GM12865 (cell line): ENCODE data around the gene MTHFR.

Source experiments
- DNase-seq: peaks from one replicate; pipeline ENCODE4 v3.0.0; 2010; ENCODE audit warnings: low read depth
- H3K4me3 ChIP-seq: 2 replicates; pipeline ENCODE4 v1.5.1; 2011; ENCODE audit warnings: mild to moderate bottlenecking, low read depth, low read length, control low read depth
- CTCF ChIP-seq: IDR thresholded peaks from 2 replicates; pipeline ENCODE4 v1.5.1; 2011; ENCODE audit warnings: low read length, control low read depth, low read depth, inconsistent platforms; ENCODE audit not compliant: insufficient read depth; ENCODE audit errors: missing control alignments

MTHFR gene

DNA sequence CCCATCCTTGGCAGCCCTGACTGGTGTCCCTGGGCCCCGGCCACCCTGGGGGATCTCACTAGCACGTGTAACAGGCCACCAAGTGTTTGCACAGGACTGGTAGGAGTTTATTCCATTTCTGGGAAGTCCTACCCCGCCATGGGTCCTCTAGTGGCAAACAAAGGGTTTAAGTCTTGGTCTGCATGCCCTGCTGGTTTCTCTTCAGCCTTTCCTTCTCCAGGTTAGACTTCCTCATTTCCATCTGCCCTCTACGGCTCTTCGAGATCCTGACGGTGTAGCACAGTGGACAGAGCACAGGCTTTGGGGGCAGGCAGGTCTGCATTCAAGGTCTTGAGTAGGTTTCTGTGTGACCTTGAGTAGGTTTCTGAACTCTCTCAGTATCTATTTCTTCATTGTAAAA is 67.0 kb downstream of the MTHFR start:
- no peak for DNase-seq
- no peak overlapping the region for H3K4me3 ChIP-seq
- TF ChIP-seq CTCF, result no peak

DNA sequence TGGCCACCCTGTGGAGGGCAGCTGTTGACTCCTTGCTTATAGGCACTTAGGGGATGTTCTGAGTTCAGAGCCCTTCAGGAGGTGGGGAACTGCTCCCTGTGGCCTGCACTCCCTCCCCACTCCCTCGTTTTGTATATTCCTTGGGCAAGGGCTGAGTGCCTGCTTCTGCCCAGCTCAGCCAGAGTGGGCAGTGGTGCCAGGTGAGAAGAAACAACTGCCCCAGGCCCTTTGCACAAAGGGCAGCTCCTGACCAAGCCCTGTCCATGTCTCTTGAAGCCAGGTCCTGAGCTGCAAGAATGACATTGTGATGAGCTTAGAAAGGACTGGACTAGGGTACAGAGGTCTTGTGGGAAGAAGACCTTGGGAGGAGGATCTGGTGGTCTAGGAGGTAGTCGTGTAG is 67.7 kb downstream of the MTHFR start:
- DNase-seq, result no peak
- no peak overlapping the region for H3K4me3 ChIP-seq
- TF ChIP-seq CTCF, result no peak

DNA sequence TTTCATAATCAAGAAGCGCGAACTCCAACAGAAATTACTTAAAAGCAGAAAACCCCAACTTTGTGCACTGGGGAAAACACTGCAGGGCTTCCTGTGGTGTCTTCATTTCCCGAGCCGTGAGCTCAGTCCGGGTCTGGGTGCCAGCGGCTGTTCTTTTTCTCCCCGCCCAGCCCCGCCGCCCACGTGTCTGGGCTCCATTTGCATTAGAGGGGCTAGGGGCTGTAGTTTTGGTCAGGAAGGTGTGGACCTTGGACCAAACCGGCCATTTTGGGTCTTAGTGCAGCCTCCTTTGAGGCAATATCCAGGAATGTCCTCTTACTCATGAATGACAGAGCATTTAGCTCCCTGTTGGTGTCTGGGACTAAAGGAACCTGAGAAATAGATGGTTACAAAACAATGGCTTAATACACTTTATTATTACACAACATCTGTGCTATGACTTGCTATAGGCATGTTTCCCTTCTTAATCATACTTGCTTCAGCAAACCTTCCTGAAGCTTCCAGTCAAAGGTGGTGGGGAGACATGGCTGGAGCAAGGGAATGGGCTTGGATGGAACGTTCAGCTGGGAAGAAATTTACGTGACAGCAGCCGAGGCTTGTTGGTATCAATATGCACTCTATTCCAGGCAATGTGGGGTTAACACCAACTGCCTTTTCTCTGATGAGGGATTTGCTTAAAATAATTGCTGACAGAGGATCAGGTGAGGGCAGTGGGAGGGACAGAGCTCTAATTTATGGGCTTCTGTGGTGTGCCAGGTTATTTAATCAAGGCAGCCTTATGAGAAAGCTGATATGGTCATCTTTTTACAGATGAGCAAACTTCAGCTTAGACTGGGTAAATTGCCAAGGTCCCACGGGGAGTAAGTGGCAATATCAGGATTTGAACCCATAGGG is 68.8 kb downstream of the MTHFR start:
- peak; percentile 58 for DNase-seq
- H3K4me3 ChIP-seq, result peak overlapping the region; percentile 82
- TF ChIP-seq CTCF, result no peak

DNA sequence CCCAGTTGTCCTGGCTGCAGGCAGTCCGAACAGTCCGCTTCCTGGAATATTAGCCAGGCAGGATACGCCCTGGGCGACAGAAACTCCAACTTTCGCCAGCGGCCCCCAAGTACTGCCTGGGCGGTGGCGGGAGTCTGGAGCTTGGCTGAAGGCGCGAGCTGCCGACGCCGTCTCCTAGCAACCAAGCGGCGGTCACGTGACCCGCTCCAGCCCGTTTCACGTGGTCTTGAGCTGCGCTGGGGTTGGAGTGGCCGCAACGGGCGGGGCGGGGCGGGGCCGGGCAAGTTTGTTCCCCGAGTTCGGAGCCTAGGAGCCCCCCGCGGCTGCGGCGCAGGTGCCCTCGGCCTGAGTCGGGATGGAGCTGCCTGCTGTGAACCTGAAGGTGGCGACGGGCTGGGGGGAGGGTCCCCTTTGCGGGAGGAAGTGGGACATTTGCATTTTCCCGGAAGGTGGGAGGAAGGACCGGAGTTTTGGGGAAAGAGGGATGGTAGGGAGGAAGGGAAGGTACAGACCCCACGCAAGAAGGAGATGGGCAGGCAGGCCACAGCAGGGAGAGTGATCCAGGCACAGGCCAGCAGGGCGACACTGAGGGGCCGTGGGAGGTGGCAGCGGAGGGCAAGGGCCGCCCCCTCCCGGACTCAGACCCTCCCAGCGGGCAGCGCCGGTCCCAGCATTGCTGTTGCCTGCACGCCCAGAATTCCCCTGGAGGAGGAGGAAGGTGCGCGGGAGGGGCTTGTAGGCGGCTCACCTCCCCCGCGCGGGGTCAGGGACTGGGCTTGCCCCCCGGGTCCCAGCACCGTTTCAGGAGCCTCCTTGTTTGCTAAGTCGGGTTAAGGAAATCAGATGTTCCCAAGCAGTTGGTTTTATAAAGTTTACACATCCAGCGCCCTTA is 69.7 kb downstream of the MTHFR start, which contains the start of gene AGTRAP:
TSS of gene AGTRAP (plus strand) at position 283 of the 892 bp plus-strand sequence. CDS start at position 356, 73 bp downstream.
- no peak for TF ChIP-seq CTCF
- peak; percentile 95 for DNase-seq
- H3K4me3 ChIP-seq, result peak within 1 kb of the TSS; percentile 82
